ENCODE results near the gene CAMTA1. TPM values are rescaled to one million over a fixed set of nuclear protein-coding genes. Genes with fewer than 3 reads are reported as not detected.
A peak's percentile ranks its signal among the peaks of the same experiment; 100 is the strongest.

Gene CAMTA1
- total and polyA plus RNA-seq, 4 donors: 48.1 to 140 (median 52.3) TPM

DNA sequence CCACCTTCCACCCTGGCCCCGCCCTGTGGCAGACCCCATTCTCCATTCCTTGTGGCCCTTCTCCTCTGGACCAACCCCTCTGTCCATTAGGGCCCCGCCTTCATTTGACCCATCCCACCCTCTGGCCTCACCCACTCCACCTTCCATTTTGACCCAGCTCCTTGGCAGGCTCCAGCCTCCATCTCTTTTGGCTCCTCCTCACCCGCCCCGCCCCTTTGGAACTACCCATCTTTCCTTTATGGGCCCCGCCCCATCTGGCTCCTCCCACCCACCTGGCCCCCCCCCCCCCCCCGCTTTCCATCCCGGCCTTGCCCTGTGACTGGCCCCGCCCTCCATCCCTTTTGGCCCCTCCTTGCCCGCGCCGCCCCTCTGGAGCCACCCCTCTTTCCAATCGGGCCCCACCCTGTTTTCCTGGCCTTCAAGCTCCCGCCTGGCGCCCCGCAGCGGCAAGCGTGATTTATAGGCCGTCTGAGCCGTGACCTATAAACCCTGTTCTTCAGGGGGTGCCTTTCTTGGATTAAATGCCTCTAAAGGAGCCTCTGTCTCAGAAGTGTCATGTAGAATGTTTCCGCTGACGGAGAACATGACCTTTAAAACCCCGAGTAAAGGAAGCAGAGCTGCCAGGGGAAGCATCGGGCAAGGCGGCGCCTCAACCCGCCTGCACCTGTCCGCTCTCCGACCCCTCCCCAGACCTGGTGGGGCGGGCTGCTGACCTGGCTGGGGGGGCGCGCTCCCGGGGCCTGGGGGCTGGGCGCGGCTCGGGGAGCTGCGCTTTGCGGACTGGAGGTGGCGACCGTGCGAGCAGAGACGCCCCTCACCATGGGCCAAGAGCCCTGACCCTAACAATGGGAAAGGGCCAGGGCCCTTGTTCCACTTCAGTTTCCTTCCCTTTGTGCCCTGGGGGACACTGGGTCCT, 178.0 kb downstream of the CAMTA1 start:
- Histone ChIP-seq H3K4me1 (ENCODE audit: control insufficient read depth in 5 of 5, insufficient read depth in 5 of 5, low read length in 5 of 5) (peaks cover 0 to 20% (median 4%) of the 10 kb centered on the region in 5 donors), H3K27ac (ENCODE audit: low read depth in 1 of 2, low read length in 1 of 2) (no peak overlapping the region), H3K9me3 (ENCODE audit: control insufficient read depth in 4 of 4, insufficient read depth in 3 of 4, low read length in 3 of 4) (no peaks in the 10 kb centered on the region), H3K36me3 (ENCODE audit: control insufficient read depth in 4 of 4, insufficient read depth in 4 of 4, low read length in 4 of 4) (no peaks in the 10 kb centered on the region), H3K4me3 (no peak overlapping the region), H3K9ac (ENCODE audit: insufficient read depth in 1 of 2, low read length in 2 of 2) (no peak overlapping the region), H3K27me3 (ENCODE audit: control insufficient read depth in 3 of 3, insufficient read depth in 3 of 3, low read length in 2 of 3) (peaks cover 0 to 20% (median 3%) of the 10 kb centered on the region in 3 donors)
- ATAC-seq (ENCODE audit: insufficient read depth, low FRiP score) (peak; percentile 10), DNase-seq (peak; percentile 23 to 51 (median 30))
- TF ChIP-seq, protein P1, sequence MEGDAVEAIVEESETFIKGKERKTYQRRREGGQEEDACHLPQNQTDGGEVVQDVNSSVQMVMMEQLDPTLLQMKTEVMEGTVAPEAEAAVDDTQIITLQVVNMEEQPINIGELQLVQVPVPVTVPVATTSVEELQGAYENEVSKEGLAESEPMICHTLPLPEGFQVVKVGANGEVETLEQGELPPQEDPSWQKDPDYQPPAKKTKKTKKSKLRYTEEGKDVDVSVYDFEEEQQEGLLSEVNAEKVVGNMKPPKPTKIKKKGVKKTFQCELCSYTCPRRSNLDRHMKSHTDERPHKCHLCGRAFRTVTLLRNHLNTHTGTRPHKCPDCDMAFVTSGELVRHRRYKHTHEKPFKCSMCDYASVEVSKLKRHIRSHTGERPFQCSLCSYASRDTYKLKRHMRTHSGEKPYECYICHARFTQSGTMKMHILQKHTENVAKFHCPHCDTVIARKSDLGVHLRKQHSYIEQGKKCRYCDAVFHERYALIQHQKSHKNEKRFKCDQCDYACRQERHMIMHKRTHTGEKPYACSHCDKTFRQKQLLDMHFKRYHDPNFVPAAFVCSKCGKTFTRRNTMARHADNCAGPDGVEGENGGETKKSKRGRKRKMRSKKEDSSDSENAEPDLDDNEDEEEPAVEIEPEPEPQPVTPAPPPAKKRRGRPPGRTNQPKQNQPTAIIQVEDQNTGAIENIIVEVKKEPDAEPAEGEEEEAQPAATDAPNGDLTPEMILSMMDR (IDR thresholded peaks at IDR 0.05; ENCODE audit: control extremely low read depth, extremely low read depth): no peak
- WGBS, 2 donors: 4 to 11% methylated on average over 32 to 41 of the region's 41 CpGs

DNA sequence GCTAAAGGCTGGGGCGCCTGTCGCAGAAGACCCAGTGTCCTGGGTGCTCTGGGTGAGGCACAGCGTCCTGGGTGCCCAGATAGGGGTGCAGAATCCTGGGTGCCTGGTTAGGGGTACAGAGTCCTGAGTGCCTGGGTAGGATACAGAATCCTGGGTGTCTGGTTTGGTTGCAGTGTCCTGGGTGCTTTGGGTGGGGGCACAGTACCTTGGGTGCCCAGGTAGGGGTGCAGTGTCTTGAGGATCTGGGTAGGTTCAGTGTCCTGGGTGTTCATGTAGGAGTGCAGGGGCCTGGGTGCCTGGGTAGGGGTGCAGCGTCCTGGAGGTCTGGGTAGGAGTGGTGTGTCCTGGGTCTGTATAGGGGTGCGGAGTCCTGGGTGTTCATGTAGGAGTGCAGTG, 178.7 kb downstream of the CAMTA1 start:
- Histone ChIP-seq H3K27me3 (ENCODE audit: control insufficient read depth in 3 of 3, insufficient read depth in 3 of 3, low read length in 2 of 3) (peaks cover 0 to 23% (median 3%) of the 10 kb centered on the region in 3 donors), H3K27ac (ENCODE audit: low read depth in 1 of 2, low read length in 1 of 2) (no peak overlapping the region), H3K4me1 (ENCODE audit: control insufficient read depth in 5 of 5, insufficient read depth in 5 of 5, low read length in 5 of 5) (peaks cover 0 to 20% (median 4%) of the 10 kb centered on the region in 5 donors), H3K4me3 (no peak overlapping the region), H3K36me3 (ENCODE audit: control insufficient read depth in 4 of 4, insufficient read depth in 4 of 4, low read length in 4 of 4) (no peaks in the 10 kb centered on the region), H3K9ac (ENCODE audit: insufficient read depth in 1 of 2, low read length in 2 of 2) (no peak overlapping the region), H3K9me3 (ENCODE audit: control insufficient read depth in 4 of 4, insufficient read depth in 3 of 4, low read length in 3 of 4) (no peaks in the 10 kb centered on the region)
- DNase-seq (no peak), ATAC-seq (ENCODE audit: insufficient read depth, low FRiP score) (no peak)
- 80 to 81% methylated on average over 5 of the region's 5 CpGs for WGBS, 2 donors
- TF ChIP-seq, protein P1 (IDR thresholded peaks at IDR 0.05; ENCODE audit: control extremely low read depth, extremely low read depth): no peak

DNA sequence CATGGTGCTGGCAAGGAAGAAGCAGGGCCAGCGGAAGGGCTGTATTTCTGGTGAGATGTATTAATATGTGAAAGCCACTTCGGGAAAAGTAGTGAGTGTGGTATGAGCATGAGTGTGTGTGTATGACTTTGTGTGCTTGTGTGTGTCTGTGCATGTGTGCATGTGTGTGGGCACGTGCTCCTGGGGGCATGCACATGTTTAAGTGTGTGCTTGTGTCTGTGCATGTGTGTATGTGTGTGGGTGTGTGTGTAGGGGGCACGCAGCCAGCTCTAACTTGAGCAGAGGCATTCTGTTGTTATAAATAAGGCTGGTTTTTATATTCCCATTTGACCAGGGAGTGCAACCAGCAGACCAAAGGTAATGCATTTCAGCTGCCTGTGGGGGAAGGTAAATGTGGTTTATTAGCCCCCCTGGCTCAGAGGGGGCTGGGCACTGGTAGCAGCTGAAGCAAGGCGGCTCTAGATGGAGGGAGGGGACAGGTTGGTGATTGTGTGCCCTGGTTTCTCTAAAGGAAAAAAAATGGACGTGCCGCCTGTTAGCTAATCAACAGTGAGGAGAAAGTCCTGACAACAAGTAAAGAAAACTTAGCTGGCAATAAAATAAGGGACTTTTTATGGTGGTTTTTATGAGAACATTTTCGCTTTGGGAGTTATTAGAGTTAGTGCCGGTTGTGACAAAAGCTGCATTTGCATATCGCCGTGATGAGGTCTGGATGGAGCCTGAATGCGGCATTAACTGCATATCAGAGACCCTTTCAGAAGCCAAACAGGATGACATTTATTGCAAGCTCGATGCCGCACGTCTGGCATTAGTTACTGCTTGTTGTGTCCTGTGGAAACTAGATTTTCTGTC, 180.1 kb downstream of the CAMTA1 start:
- DNase-seq: peak in 1 of 3 donors; percentile 39
- no peak overlapping the region for H3K27ac ChIP-seq (ENCODE audit: low read depth in 1 of 2, low read length in 1 of 2)
- WGBS, 2 donors: 72 to 88% methylated on average over 15 of the region's 15 CpGs
- peaks cover 0 to 1% (median 0%) of the 10 kb centered on the region in 4 donors for H3K9me3 ChIP-seq (ENCODE audit: control insufficient read depth in 4 of 4, insufficient read depth in 3 of 4, low read length in 3 of 4)
- H3K36me3 ChIP-seq (ENCODE audit: control insufficient read depth in 4 of 4, insufficient read depth in 4 of 4, low read length in 4 of 4): no peaks in the 10 kb centered on the region
- H3K4me1 ChIP-seq (ENCODE audit: control insufficient read depth in 5 of 5, insufficient read depth in 5 of 5, low read length in 5 of 5): peaks cover 0 to 15% (median 4%) of the 10 kb centered on the region in 5 donors
- TF ChIP-seq, protein P1 (IDR thresholded peaks at IDR 0.05; ENCODE audit: control extremely low read depth, extremely low read depth): no peak
- no peak for ATAC-seq (ENCODE audit: insufficient read depth, low FRiP score)
- H3K27me3 ChIP-seq (ENCODE audit: control insufficient read depth in 3 of 3, insufficient read depth in 3 of 3, low read length in 2 of 3): peaks cover 0 to 23% (median 0%) of the 10 kb centered on the region in 3 donors
- no peak overlapping the region for H3K9ac ChIP-seq (ENCODE audit: insufficient read depth in 1 of 2, low read length in 2 of 2)
- no peak overlapping the region for H3K4me3 ChIP-seq

Data from lung (tissue), 12 donors.